PFSK-1 (cell line): Measurements from ENCODE around the gene WDR7.

Experiments
- FOXP2 ChIP-seq: optimal IDR thresholded peaks from 2 replicates; pipeline ENCODE3; 2011; ENCODE audit warnings: borderline replicate concordance, control low read depth, inconsistent platforms; ENCODE audit not compliant: insufficient read depth; ENCODE audit errors: extremely low read length, extremely low read depth
- POLR2AphosphoS5 ChIP-seq: IDR thresholded peaks from 2 replicates; pipeline ENCODE4 v1.6.1; 2012; ENCODE audit warnings: low read depth, mild to moderate bottlenecking, control low read depth, low read length, moderate library complexity
- REST ChIP-seq, 2 experiments: IDR thresholded peaks; 2 replicates each; pipeline versions ENCODE4 v1.6.1 to v1.8.0; 2011 to 2012; ENCODE audit warnings: low read depth in 2 of 2, low read length in 2 of 2, control low read depth in 1 of 2, inconsistent platforms in 1 of 2, mild to moderate bottlenecking in 1 of 2, moderate library complexity in 1 of 2; ENCODE audit not compliant: insufficient read depth in 1 of 2
- SIN3A ChIP-seq: IDR thresholded peaks from 2 replicates; pipeline ENCODE4 v1.6.1; 2012; ENCODE audit warnings: mild to moderate bottlenecking, low read length, moderate library complexity, borderline replicate concordance; ENCODE audit not compliant: insufficient read depth
- TAF1 ChIP-seq: IDR thresholded peaks from 2 replicates; pipeline ENCODE4 v1.6.1; 2012; ENCODE audit warnings: low read length, control low read depth, borderline replicate concordance; ENCODE audit not compliant: insufficient read depth

WDR7 gene

GRCh38 chr18:56937874-56938430 is 286.8 kb downstream of the WDR7 start:
- no peak for TF ChIP-seq REST (IDR thresholded peaks at IDR 0.05; ENCODE audit: insufficient read depth in 1 of 2, low read depth in 2 of 2, low read length in 2 of 2)
- TF ChIP-seq TAF1, result no peak
- TF ChIP-seq FOXP2, result no peak
- no peak for TF ChIP-seq SIN3A
- no peak for TF ChIP-seq POLR2AphosphoS5

GRCh38 chr18:56945171-56946083 is 294.3 kb downstream of the WDR7 start:
- no peak for TF ChIP-seq REST (IDR thresholded peaks at IDR 0.05; ENCODE audit: insufficient read depth in 1 of 2, low read depth in 2 of 2, low read length in 2 of 2)
- no peak for TF ChIP-seq SIN3A
- TF ChIP-seq TAF1, result no peak
- TF ChIP-seq FOXP2, result no peak
- TF ChIP-seq POLR2AphosphoS5, result no peak

GRCh38 chr18:56947236-56947635 is 296.1 kb downstream of the WDR7 start:
- no peak for TF ChIP-seq REST (IDR thresholded peaks at IDR 0.05; ENCODE audit: insufficient read depth in 1 of 2, low read depth in 2 of 2, low read length in 2 of 2)
- no peak for TF ChIP-seq FOXP2
- TF ChIP-seq SIN3A, result no peak
- no peak for TF ChIP-seq POLR2AphosphoS5
- no peak for TF ChIP-seq TAF1

GRCh38 chr18:56952026-56952425 is 300.9 kb downstream of the WDR7 start:
- no peak for TF ChIP-seq REST (IDR thresholded peaks at IDR 0.05; ENCODE audit: insufficient read depth in 1 of 2, low read depth in 2 of 2, low read length in 2 of 2)
- TF ChIP-seq TAF1, result no peak
- TF ChIP-seq FOXP2, result no peak
